Measurements from ENCODE around the gene SLC6A6. TPM values are rescaled to one million over a fixed set of nuclear protein-coding genes. Genes with fewer than 3 reads are reported as not detected.

The SLC6A6 gene
- total RNA-seq, 2 experiments from 2014 or later: 27.8 to 31.2 TPM

- ATAC-seq (ENCODE audit: poor library complexity): no peak
Measured at GRCh38 chr3:14532691-14533456, 130.5 kb downstream of the SLC6A6 start.

GRCh38 chr3:14533457-14533958 lies 131.1 kb downstream of the SLC6A6 start:
- no peaks in the 10 kb centered on the region for H3K4me1 Mint-ChIP-seq (ENCODE audit: low read depth)
- no peak for DNase-seq

More at GRCh38 chr3:14532691-14533456, 130.5 kb downstream of the SLC6A6 start:
- H3K9me3 Mint-ChIP-seq: no peaks in the 10 kb centered on the region
- peaks cover 4% of the 10 kb centered on the region for H3K27me3 Mint-ChIP-seq
- intact Hi-C loops (cut with DNase I, micrococcal nuclease): no loop called here
- Histone ChIP-seq H3K27me3 (ENCODE audit: control insufficient read depth in 1 of 2, insufficient read depth in 2 of 2, low read length in 2 of 2) (peaks cover 0 to 15% of the 10 kb centered on the region in 2 experiments), H3K36me3 (ENCODE audit: insufficient read depth, low read length) (no peaks in the 10 kb centered on the region), H3K27ac (ENCODE audit: low read depth in 1 of 2, low read length in 2 of 2) (no peak overlapping the region), H3K9me3 (ENCODE audit: control insufficient read depth in 1 of 2, insufficient read depth in 1 of 2, low read length in 2 of 2) (no peaks in the 10 kb centered on the region), H3K4me3 (ENCODE audit: low read length) (no peak overlapping the region), H3K4me1 (ENCODE audit: insufficient read depth, low read length) (no peaks in the 10 kb centered on the region)
- H3K27ac Mint-ChIP-seq: no peak overlapping the region
- TF ChIP-seq CTCF (IDR thresholded peaks at IDR 0.05): no peak
- no peak for DNase-seq
- no peaks in the 10 kb centered on the region for H3K36me3 Mint-ChIP-seq (ENCODE audit: low read depth)
- CTCF ChIA-PET: no interaction called here
- POLR2A ChIA-PET: no interaction called here
- no peaks in the 10 kb centered on the region for H3K4me1 Mint-ChIP-seq (ENCODE audit: low read depth)
- no peak overlapping the region for H3K4me3 Mint-ChIP-seq

GRCh38 chr3:14534516-14535191 lies 132.2 kb downstream of the SLC6A6 start:
- ATAC-seq (ENCODE audit: poor library complexity) (no peak), DNase-seq (no peak)
- no peak overlapping the region for H3K4me3 ChIP-seq (ENCODE audit: low read length)
- Mint-ChIP-seq H3K36me3 (ENCODE audit: low read depth) (no peaks in the 10 kb centered on the region), H3K27ac (no peak overlapping the region), H3K4me1 (ENCODE audit: low read depth) (no peaks in the 10 kb centered on the region), H3K4me3 (no peak overlapping the region), H3K9me3 (no peaks in the 10 kb centered on the region), H3K27me3 (peaks cover 4% of the 10 kb centered on the region)
- H3K4me1 ChIP-seq (ENCODE audit: insufficient read depth, low read length): no peaks in the 10 kb centered on the region
- H3K27me3 ChIP-seq (ENCODE audit: control insufficient read depth in 1 of 2, insufficient read depth in 2 of 2, low read length in 2 of 2): peaks cover 0 to 15% of the 10 kb centered on the region in 2 experiments
- no peak overlapping the region for H3K27ac ChIP-seq (ENCODE audit: low read depth in 1 of 2, low read length in 2 of 2)
- ChIA-PET POLR2A (no interaction called here), CTCF (no interaction called here)
- no peak for TF ChIP-seq CTCF (IDR thresholded peaks at IDR 0.05)
- intact Hi-C loops (cut with DNase I, micrococcal nuclease): no loop called here
- no peaks in the 10 kb centered on the region for H3K9me3 ChIP-seq (ENCODE audit: control insufficient read depth in 1 of 2, insufficient read depth in 1 of 2, low read length in 2 of 2)
- H3K36me3 ChIP-seq (ENCODE audit: insufficient read depth, low read length): no peaks in the 10 kb centered on the region

More at GRCh38 chr3:14533457-14533958, 131.1 kb downstream of the SLC6A6 start:
- H3K27ac ChIP-seq (ENCODE audit: low read depth in 1 of 2, low read length in 2 of 2): no peak overlapping the region
- H3K4me3 Mint-ChIP-seq: no peak overlapping the region
- intact Hi-C loops (cut with DNase I, micrococcal nuclease): no loop called here
- peaks cover 4% of the 10 kb centered on the region for H3K27me3 Mint-ChIP-seq
- peaks cover 0 to 15% of the 10 kb centered on the region in 2 experiments for H3K27me3 ChIP-seq (ENCODE audit: control insufficient read depth in 1 of 2, insufficient read depth in 2 of 2, low read length in 2 of 2)
- H3K36me3 Mint-ChIP-seq (ENCODE audit: low read depth): no peaks in the 10 kb centered on the region
- ChIA-PET CTCF (no interaction called here), POLR2A (no interaction called here)
- no peak for ATAC-seq (ENCODE audit: poor library complexity)
- no peaks in the 10 kb centered on the region for H3K9me3 ChIP-seq (ENCODE audit: control insufficient read depth in 1 of 2, insufficient read depth in 1 of 2, low read length in 2 of 2)
- H3K4me1 ChIP-seq (ENCODE audit: insufficient read depth, low read length): no peaks in the 10 kb centered on the region
- H3K4me3 ChIP-seq (ENCODE audit: low read length): no peak overlapping the region
- TF ChIP-seq CTCF (IDR thresholded peaks at IDR 0.05): no peak
- H3K9me3 Mint-ChIP-seq: no peaks in the 10 kb centered on the region
- H3K36me3 ChIP-seq (ENCODE audit: insufficient read depth, low read length): no peaks in the 10 kb centered on the region
- H3K27ac Mint-ChIP-seq: no peak overlapping the region

Data from CD4-positive, alpha-beta T cell (primary cell).